ENCODE data around the gene RNFT1. TPM values are rescaled to one million over a fixed set of nuclear protein-coding genes. Genes with fewer than 3 reads are reported as not detected.
"Not testable (repeated sequence)": the region's sequence is repeated elsewhere in the genome, so short reads cannot be mapped to it uniquely, and the experiment has no call there.

Gene RNFT1
- 16.2 and 16.6 TPM in 2 replicates for total RNA-seq
- 7.0 and 10.7 TPM in 2 replicates for polyA plus RNA-seq
- polyA plus RNA-seq (2011; cell fraction: cytosol; rRNA removed) = 7.2 and 9.5 TPM in 2 replicates
- 31.4 and 37.0 TPM in 2 replicates for polyA plus RNA-seq (2011; cell fraction: nucleus; rRNA removed)
- 15.9 and 17.5 TPM in 2 replicates for polyA plus RNA-seq (2012)
- polyA minus RNA-seq = 8.8 and 11.7 TPM in 2 replicates
- polyA minus RNA-seq (2011; cell fraction: cytosol; rRNA and poly(A)+ RNA removed) = 8.9 TPM
- polyA minus RNA-seq (2011; cell fraction: nucleus; rRNA and poly(A)+ RNA removed) = 9.9 and 10.4 TPM in 2 replicates
- percentile 65 among the genes with signal in this experiment for Bru-seq, nascent RNA
- BruChase-seq, experiment 1, labeled RNA remaining after a 6-hour chase = percentile 61 among the genes with signal in this experiment
- percentile 64 among the genes with signal in this experiment for BruChase-seq, experiment 2, labeled RNA remaining after a 2-hour chase
- long read RNA-seq, transcript RNFT1-204 (8 exons, 1,893 nt) = minor isoform, 5 of 53 reads
- long read RNA-seq, transcript RNFT1-202 (7 exons, 1,809 nt) = minor isoform, 6 of 53 reads
- long read RNA-seq, transcript RNFT1-201 (9 exons, 2,101 nt) = major isoform, 33 of 53 reads
- long read RNA-seq, partial matches to known transcripts = 2 of 53 reads
- long read RNA-seq, other reads (novel, unspliced or antisense) = 7 of 53 reads

- ChIA-PET POLR2A (interaction anchor here (0.6 kb wide), 1 partner anchor 774 kb away, joined by 3 read pairs; no protein-coding TSS in a partner anchor), CTCF (interaction anchor here (1.2 to 2.1 kb wide), 2 partner anchors 50 to 72 kb away, joined by 4 to 13 read pairs; no protein-coding TSS in a partner anchor)
- TF ChIP-seq MYC (IDR thresholded peaks at IDR 0.05; ENCODE audit: low read depth, low read length) = no peak
- peak; percentile 86 for TF ChIP-seq POLR2AphosphoS5 (IDR thresholded peaks at IDR 0.05; ENCODE audit: insufficient read depth, low read depth, low read length)
- no peak for TF ChIP-seq JUN (IDR thresholded peaks at IDR 0.05; ENCODE audit: borderline replicate concordance, insufficient read depth, insufficient read length, low read depth)
- TF ChIP-seq POLR2A (IDR thresholded peaks at IDR 0.05; ENCODE audit: low read depth, low read length) = peak; percentile 86
- no peaks in the 10 kb centered on the region for H3K79me2 ChIP-seq (ENCODE audit: control insufficient read depth, insufficient read depth, low read length)
- H3K9me3 ChIP-seq (replicated peaks; ENCODE audit: control insufficient read depth, insufficient read depth, low read length) = no peaks in the 10 kb centered on the region
- no peaks in the 10 kb centered on the region for H3K9me1 ChIP-seq (replicated peaks; ENCODE audit: control insufficient read depth, extremely low read depth, insufficient read depth, low read length)
- H4K20me1 ChIP-seq (replicated peaks; ENCODE audit: control insufficient read depth, extremely low read depth, insufficient read depth, low read length) = no peaks in the 10 kb centered on the region
- TSS peak; percentile 70 for BruUV-seq (replicated peaks)
- dilution Hi-C loops (cut with MboI; ENCODE audit: extremely low pct_ligation_motif_present, low sequenced_read_pairs) (no loop called here), intact Hi-C loops (cut with micrococcal nuclease) (loop anchor here (10.0 kb wide), 1 partner anchor 70 kb away; no protein-coding TSS in a partner anchor)
- H3K9ac ChIP-seq (replicated peaks; ENCODE audit: extremely low read depth, insufficient read depth, low read length) = peak within 1 kb of the TSS; percentile 85
- peak within 1 kb of the TSS; percentile 87 for H3K4me2 ChIP-seq (ENCODE audit: insufficient read depth, low read length)
- H2AFZ ChIP-seq (ENCODE audit: low read depth, low read length) = peak within 1 kb of the TSS; percentile 99
- no peaks in the 10 kb centered on the region for H3K36me3 ChIP-seq (ENCODE audit: control insufficient read depth in 2 of 2, extremely low read depth in 1 of 2, insufficient read depth in 2 of 2, low read length in 2 of 2)
- H3K27ac ChIP-seq (ENCODE audit: insufficient read depth, low read depth, low read length) = peak within 1 kb of the TSS; percentile 70
- DNase-seq (ENCODE audit: low read depth, low spot score) (peak; percentile 78), FAIRE-seq (peak; percentile 86)
- peaks cover 9% of the 10 kb centered on the region for H3K4me1 ChIP-seq (ENCODE audit: control insufficient read depth, extremely low read depth, insufficient read depth, low read length)
- H3K27me3 ChIP-seq (ENCODE audit: control insufficient read depth in 2 of 2, insufficient read depth in 2 of 2, low read length in 2 of 2) = no peaks in the 10 kb centered on the region
- H3K4me3 ChIP-seq (replicated peaks in 1 of 3; ENCODE audit: insufficient read depth in 1 of 3, low read depth in 1 of 3, low read length in 3 of 3) = peak within 1 kb of the TSS; percentile 79 to 96 (median 88)
Observed at GRCh38 chr17:59964482-59965328, at the start of gene RNFT1. Gene RNFT1 (minus strand): TSS chr17:59964740. CDS start chr17:59964663, 77 bp downstream.

- BruUV-seq (replicated peaks); DNase-seq (ENCODE audit: low read depth, low spot score); H3K4me2 ChIP-seq (ENCODE audit: insufficient read depth, low read length); H3K4me3 ChIP-seq (replicated peaks in 1 of 3; ENCODE audit: insufficient read depth in 1 of 3, low read depth in 1 of 3, low read length in 3 of 3); H3K36me3 ChIP-seq (ENCODE audit: control insufficient read depth in 2 of 2, extremely low read depth in 1 of 2, insufficient read depth in 2 of 2, low read length in 2 of 2); CTCF ChIA-PET; H3K4me1 ChIP-seq (ENCODE audit: control insufficient read depth, extremely low read depth, insufficient read depth, low read length); H3K27me3 ChIP-seq (ENCODE audit: control insufficient read depth in 2 of 2, insufficient read depth in 2 of 2, low read length in 2 of 2); intact Hi-C loops (cut with micrococcal nuclease); H3K9me1 ChIP-seq (replicated peaks; ENCODE audit: control insufficient read depth, extremely low read depth, insufficient read depth, low read length); H3K9ac ChIP-seq (replicated peaks; ENCODE audit: extremely low read depth, insufficient read depth, low read length); H2AFZ ChIP-seq (ENCODE audit: low read depth, low read length); H3K9me3 ChIP-seq (replicated peaks; ENCODE audit: control insufficient read depth, insufficient read depth, low read length); H3K79me2 ChIP-seq (ENCODE audit: control insufficient read depth, insufficient read depth, low read length); dilution Hi-C loops (cut with MboI; ENCODE audit: extremely low pct_ligation_motif_present, low sequenced_read_pairs); H4K20me1 ChIP-seq (replicated peaks; ENCODE audit: control insufficient read depth, extremely low read depth, insufficient read depth, low read length); H3K27ac ChIP-seq (ENCODE audit: insufficient read depth, low read depth, low read length); FAIRE-seq; POLR2A ChIA-PET: not testable (repeated sequence)
Observed at GRCh38 chr17:60009326-60009725, 44.8 kb upstream of the RNFT1 start.

- intact Hi-C loops (cut with micrococcal nuclease); POLR2A ChIA-PET; H3K9ac ChIP-seq (replicated peaks; ENCODE audit: extremely low read depth, insufficient read depth, low read length): not testable (repeated sequence)
Observed at GRCh38 chr17:60008377-60008776, 43.8 kb upstream of the RNFT1 start.

More at GRCh38 chr17:60008377-60008776, 43.8 kb upstream of the RNFT1 start:
- H3K36me3 ChIP-seq (ENCODE audit: control insufficient read depth in 2 of 2, extremely low read depth in 1 of 2, insufficient read depth in 2 of 2, low read length in 2 of 2); BruUV-seq (replicated peaks); H3K79me2 ChIP-seq (ENCODE audit: control insufficient read depth, insufficient read depth, low read length); H3K4me3 ChIP-seq (replicated peaks in 1 of 3; ENCODE audit: insufficient read depth in 1 of 3, low read depth in 1 of 3, low read length in 3 of 3); H3K9me1 ChIP-seq (replicated peaks; ENCODE audit: control insufficient read depth, extremely low read depth, insufficient read depth, low read length); H3K4me2 ChIP-seq (ENCODE audit: insufficient read depth, low read length); CTCF ChIA-PET; H3K27ac ChIP-seq (ENCODE audit: insufficient read depth, low read depth, low read length); H3K27me3 ChIP-seq (ENCODE audit: control insufficient read depth in 2 of 2, insufficient read depth in 2 of 2, low read length in 2 of 2); FAIRE-seq; DNase-seq (ENCODE audit: low read depth, low spot score); H3K4me1 ChIP-seq (ENCODE audit: control insufficient read depth, extremely low read depth, insufficient read depth, low read length); dilution Hi-C loops (cut with MboI; ENCODE audit: extremely low pct_ligation_motif_present, low sequenced_read_pairs); H3K9me3 ChIP-seq (replicated peaks; ENCODE audit: control insufficient read depth, insufficient read depth, low read length); H2AFZ ChIP-seq (ENCODE audit: low read depth, low read length); H4K20me1 ChIP-seq (replicated peaks; ENCODE audit: control insufficient read depth, extremely low read depth, insufficient read depth, low read length): not testable (repeated sequence)
